NOMO-1 treated with DMSO at 0.1 percent for 48 hours (cell line): ENCODE data around the gene HSD17B2.
"Not testable (repeated sequence)": the region's sequence is repeated elsewhere in the genome, so short reads cannot be mapped to it uniquely, and the experiment has no call there.

Source experiments
- DNase-seq: peaks from one replicate; lab custom pipeline; 2025; ENCODE audit not compliant: unreplicated experiment; lab: John Stamatoyannopoulos, UW

The HSD17B2 gene, protein sequence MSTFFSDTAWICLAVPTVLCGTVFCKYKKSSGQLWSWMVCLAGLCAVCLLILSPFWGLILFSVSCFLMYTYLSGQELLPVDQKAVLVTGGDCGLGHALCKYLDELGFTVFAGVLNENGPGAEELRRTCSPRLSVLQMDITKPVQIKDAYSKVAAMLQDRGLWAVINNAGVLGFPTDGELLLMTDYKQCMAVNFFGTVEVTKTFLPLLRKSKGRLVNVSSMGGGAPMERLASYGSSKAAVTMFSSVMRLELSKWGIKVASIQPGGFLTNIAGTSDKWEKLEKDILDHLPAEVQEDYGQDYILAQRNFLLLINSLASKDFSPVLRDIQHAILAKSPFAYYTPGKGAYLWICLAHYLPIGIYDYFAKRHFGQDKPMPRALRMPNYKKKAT

DNA sequence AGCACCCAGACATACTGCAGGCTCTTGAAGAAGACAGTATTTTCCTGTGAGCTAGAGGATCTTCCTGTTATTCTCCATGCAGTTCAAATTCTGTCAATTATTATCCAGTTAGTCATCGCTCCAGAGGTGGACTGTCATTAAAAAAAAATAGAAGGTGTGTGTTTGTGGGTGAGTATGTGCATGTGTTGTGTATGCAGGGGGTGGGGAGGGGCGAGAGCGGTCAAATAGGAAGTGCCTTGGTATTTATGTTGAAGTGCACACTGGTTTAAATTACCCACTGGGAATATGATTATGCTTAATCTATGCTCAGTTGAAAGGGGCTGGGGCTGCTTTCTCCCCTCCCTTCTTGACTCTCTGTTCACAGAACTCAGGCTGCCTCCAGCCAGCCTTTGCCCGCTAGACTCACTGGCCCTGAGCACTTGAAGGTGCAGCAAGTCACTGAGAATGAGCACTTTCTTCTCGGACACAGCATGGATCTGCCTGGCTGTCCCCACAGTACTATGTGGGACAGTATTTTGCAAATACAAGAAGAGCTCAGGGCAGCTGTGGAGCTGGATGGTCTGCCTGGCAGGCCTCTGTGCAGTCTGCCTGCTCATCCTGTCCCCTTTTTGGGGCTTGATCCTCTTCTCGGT, at the start of gene HSD17B2:
HSD17B2 (plus strand) TSS at position 273 of the 632 bp plus-strand sequence; CDS start at position 445, 172 bp downstream.
- no peak for DNase-seq

DNA sequence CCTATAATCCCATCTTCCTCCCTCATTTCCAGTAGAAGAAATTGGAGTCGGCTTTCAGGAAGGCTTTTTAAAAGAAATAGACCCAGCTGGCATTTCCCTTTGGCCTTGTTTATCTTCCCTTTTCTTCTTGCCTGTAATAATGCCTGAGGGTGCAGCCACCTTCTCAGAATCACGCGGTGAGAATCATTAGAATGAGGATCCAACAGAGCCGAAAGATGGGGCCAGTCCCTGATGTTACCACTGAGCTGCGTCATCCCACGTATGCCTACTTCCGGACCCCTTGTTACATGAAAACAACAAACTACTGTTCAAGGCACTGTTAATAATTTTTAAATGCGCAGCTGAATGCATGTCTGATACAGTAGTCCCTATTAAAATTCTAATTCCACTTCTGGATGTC, 47.9 kb upstream of the HSD17B2 start:
- DNase-seq = no peak

DNA sequence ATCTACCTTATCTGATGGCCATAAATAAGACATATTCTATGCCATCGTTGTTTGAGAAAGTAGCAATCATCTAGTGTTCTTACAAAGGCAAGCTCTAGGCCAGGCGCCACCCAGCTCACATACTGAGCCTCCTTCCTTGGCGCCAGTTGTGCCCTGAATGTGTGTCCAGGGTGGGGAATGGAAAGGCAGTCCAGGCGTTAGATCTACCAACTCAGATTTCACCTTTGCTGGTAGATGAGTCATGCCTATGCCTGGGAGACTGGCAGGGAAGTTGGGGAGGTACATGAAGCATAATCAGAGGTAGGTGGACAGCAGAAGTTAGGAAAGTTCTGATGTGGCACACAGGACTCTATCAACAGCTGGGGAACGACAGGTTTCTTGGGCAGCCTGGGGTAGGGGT, 47.3 kb upstream of the HSD17B2 start:
- no peak for DNase-seq

DNA sequence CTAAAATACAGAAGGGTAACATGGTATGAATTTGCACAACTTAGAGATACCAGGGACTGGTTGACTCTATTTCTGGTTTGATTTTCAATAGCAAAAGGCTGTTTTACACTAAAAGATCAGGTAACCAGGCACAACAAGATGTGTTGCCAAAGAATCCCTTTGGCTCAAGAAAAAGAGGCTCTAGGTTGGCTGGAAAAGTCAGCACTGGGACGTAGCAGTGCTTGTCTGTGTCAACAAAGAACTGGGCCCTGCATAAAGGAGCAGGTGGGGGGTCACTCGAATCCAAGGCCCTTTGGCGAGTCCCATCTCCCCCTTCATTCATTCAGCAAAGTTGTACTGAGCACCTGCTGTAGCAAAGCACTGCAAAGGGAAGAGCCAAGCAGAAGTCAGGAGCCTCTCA, 42.2 kb upstream of the HSD17B2 start:
- DNase-seq = no peak

DNA sequence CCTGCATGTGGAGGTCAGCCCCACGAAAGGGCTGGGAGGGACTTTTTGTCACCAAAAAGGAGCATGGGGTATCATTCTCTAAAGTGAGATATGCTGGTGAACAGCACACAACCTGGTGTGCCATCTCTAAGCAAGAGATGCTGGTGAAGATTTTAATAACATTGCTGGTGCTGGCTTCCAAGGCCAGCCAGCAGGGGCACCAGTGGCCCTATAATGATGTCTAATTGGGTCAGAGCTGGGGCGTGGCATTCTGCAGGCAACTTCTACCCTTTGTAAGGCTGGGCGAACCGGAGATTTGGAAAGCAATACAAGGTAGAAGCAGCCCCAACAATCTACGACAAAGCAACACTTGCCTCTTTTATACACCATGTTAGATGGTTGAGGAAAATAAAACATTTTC, 40.6 kb upstream of the HSD17B2 start:
- DNase-seq = no peak

DNA sequence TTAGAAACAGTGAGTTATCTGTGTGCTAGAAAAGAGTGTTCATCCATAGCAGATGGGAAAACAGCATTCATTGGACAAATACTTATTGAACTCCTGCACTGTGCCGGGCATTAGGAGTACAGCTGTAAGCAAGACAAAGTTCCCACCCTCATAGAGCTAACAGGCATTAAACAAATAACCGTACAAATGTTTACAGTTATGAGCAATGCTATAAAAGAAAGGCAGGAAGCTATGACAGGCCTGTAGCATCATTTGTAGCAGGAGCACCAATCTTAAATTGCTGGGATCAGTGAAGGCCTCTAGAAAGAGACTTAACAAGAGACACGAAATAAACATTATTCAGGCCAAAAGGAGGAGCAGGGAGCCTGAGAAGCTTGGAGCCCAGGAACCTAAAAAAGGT, 39.4 kb upstream of the HSD17B2 start:
- no peak for DNase-seq

DNA sequence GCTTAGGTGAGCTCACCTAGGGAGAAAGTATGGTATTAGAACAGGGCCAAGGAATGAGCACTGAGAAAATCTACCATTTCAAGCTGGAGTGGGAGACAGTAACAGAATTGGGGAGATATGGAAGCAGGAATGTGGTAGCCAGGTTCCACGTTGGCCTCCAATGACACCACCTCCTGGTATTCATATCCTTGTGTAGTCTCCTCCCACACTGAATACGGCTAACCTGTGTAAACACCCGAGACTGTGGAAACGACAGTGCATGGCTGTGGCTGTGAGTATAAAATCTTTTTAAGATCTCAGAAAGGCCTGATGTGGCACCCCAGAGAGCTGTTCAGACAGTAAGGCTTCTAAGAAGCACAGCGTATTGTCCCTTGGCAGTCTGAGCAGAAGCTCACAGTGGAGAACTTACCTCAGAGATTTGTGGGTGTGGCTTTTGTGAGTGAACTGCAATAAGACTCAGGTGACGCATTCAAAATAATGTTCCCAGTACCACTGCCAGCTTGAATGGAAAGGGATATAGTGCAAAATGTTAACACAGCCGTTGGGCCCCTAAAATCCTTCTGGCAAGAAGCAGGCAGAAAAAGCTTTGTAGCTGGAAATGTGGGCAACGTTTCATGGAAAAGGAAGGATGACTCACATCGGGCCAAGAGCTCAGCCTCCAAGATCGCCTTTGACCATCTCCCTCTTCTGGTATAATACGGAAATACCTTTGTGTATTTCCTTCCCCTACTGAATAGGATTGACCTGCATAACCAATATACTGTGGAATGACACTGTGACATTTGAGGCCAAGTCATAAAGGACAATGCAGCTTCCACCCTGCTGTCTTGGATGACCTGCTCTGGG, 38.2 kb upstream of the HSD17B2 start:
- no peak for DNase-seq

DNA sequence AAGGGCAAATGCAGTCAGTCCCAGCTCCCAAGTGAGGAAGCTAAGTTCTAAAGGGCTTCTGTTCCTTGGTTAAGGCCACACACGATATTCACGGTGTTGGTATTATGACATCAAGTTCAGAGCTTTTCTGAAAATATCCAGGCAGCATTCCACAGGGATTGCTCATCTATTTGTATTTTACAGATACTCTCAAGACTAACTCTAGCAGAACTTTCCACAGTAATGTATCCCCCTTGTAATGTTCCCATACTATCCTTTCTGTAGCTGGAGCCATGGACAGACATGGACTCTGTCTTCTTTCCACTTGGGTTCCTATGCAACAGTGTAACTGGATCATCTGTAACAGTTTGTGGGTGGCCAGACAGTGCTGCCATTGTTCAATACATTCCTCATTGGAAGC, 37.3 kb upstream of the HSD17B2 start:
- no peak for DNase-seq

DNA sequence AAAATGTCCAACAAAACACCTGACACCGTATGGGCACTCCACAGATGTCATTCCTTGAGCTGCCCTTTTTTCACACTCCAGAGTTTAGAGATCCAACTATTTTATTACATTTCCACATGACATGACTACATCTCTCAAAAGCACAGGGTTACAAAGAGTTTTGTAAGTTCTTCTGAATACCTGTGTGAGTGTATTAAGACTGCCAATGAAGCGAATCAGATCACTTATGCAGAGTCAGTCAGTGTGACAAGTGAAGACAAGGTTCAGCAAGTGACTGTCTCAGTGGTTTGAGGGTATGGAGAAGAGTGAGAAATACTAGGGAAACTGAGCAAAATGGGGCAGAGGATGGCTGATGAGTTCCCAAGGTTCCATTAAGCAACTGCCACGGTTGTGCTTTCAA, 32.2 kb upstream of the HSD17B2 start:
- no peak for DNase-seq

DNA sequence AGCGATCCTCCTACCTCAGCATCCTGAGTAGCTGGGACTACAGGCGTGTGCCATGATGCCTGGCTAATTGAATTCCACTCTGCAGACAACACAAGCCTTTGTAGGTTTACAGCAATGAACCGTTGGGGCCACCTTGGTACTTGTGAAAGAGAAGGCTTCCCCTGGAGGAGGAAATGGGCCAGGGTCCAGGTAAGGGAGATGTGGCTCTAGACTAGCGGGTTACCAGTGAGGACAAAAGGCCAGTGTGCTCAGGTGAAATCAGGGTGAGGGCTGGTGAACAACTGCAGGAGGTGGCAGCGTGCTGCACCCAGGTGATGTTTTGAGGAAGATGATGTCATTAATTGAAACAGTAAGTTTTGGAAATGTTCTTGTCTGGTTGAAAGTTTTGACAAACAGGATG, 30.5 kb upstream of the HSD17B2 start:
- no peak for DNase-seq

DNA sequence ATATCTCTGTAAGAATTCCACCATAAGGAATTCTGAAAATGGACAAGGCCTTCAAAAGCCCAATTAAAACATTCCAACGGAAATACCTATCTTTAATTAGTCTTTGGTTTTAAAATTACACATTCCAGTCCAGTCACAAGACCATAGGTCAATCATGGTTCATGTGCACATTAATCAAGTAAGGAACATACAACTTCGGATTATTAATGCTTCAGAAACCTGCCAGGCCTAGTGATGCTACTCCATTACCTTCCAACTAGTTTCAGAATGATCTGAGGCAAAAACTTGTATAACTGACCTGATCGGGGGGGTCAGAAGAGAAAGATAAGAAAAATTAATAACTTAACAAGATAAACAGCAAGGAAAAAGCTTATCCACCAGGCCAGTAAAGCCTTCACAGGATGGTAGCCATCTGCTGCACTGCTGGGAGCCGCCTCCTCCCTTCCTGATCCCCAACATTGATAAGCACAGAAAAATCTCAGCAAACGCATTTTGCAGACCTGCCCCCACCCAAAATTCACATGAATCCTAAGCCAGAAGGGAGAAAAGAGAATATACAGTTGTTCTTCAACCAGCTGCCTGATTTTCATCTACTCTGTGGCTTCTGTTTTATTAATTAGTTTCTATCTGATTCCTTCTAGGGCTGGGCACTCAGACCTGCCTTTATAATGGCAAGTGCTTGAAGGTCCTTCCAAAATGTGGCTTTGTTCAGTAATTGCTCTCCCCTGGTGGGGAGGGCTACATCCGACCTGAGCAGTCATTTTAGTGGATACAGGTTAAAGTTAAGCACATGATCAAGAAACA, 29.8 kb upstream of the HSD17B2 start:
- DNase-seq = no peak

DNA sequence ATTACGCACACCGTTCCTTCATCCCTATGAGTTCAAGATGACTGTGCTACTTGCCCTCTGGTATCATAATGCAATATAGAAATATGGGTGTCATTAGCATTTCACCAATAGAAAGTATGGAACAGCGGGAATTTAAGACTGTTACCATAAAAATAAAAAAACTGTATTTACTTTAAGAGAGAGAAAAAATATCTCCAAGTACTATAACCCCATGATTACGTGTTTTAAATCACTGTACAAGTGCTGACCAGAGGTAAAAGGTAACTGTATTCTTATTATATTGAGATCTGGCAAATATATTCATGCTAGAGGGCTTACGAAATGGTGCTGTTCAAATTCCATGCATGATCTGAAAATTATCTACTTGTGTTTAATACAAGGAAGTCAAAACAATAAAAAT, 29.0 kb upstream of the HSD17B2 start:
- no peak for DNase-seq

DNA sequence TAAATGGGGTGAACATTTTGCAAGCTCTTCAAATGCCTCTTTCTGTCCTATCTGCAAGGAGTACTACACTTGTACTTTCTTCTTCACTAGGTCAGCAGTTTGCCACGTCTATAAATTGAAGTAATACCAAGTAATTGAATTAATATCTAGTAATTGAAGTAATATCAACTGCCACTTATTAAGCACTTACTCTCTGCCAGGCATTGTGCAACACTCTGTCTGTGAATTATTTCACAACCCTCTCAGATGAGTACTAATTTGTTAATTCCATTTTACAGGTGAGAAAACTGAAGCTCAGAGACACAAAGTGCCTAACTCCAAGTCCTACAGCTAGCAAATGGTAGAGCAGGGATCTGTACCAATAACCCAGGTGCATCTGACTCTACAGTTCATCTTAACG, 27.9 kb upstream of the HSD17B2 start:
- no peak for DNase-seq

DNA sequence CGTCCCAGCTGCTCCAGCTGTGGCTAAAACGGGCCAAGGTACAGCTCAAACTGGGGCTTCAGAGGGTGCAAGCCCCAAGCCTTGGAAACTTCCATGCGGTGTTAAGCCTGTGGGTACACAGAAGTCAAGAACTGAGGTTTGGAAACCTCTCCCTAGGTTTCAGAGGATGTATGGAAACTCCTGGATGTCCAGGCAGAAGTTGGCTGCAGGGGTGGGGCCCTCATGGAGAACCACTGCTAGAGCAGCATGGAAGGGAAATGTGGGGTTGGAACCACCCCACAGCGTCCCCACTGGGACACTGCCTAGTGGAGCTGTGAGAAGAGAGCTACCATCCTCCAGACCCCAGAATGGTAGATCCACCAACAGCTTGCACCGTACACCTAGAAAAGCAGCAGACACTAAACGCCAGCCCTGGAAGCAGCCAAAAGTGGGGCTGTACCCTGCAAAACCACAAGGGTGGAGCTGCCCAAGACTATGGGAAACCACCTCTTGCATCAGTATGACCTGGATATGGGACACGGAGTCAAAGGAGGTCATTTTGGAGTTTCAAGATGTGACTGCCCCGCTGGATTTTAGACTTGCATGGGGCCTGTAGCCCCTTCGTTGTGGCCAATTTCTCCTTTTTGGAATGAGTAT, 26.0 kb upstream of the HSD17B2 start:
- DNase-seq = no peak

DNA sequence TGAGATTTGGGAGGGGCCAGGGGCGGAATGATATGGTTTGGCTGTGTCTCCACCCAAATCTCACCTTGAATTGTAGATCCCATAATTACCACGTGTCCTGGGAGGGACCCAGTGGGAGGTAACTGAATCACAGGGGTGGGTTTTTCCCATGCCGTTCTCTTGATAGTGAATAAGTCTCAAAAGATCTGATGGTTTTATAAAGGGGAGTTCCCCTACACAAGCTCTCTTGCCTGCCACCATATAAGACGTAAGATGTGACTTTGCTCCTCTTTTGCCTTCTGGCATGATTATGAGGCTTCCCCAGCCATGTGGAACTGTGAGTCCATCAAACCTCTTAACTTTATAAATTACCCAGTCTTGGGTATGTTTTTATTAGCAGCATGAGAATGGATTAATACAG, 25.3 kb upstream of the HSD17B2 start:
- not testable (repeated sequence) for DNase-seq

DNA sequence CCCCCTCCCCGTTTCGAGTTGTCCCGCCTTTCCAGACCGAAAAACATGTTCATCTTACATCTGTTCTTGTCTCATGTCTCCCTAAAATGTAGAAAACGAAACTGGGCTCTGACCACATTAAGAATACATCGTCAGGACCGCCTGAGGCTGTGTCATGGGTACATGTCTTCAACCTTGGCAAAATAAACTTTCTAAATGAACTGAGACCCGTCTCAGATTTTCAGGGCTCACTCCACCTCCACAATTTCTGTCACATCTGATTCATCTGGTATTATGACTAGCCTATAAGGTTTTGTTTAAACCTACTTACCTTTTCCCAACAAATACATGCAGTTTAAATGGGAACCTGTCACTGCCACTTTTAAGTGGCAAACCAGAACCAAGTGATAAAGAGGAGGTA, 24.4 kb upstream of the HSD17B2 start:
- no peak for DNase-seq

DNA sequence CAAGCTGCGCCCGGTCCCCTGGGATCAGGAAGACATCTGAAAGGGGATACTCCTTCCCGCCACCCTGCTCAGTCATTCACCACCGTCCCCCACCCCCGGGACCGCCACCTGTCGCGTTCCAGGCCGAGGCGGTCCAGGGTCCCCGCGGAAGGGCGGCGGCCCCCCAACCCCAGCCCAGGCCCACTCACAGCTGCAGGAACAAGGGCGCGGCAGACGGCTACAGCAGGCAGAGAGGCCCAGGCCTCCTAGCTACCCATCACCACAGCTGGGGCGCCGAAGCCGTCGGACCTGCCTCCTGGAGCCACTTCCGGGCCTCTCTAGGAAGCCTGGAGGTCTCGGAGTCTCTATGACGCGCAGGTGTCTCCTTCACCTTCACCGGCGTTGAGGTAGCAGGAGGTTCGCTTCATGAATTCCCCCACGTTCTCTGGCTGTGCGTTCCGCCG, 23.8 kb upstream of the HSD17B2 start, which contains the start of gene SDR42E1:
SDR42E1 (minus strand) TSS at position 272 of the 443 bp plus-strand sequence. CDS start 10,612 bp downstream, outside the sequence.
- DNase-seq = no peak

DNA sequence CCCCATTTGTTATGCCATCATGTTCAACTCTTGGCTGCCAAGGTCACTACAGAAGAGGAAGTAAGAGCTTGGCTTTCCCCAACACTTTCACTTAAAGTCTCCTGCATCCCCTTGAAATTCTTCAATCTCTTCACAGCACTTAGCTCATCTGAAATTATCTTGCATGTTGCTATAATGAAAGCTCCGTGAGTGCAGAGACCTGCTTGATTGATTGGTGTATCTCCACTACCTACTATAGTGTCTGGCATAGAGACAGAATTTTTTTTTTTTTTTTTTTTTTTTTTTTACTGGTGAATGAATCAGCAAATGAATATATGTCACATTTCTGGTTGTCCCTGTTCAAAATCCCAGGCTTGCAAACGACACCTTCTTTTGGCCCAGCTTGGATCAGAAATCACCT, 21.9 kb upstream of the HSD17B2 start:
- no peak for DNase-seq

DNA sequence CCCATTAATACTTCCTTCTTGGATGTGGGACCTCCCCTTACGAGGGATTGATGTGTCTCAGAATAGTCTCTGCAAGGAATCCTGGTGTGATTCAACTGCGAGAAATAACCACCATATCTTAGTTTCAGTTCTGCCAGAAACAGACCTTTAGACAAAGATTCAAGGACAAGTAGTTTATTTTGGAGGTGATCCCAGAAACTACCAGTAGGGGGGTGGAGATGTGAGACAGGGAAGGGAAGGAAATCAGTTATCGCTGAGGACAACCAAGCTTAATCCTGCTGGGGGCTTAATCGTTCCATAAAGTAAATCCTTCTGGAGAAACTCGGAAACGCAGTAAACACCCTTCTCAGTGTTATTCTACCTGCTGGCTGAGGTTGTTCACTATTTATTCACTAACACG, 18.8 kb upstream of the HSD17B2 start:
- peak; percentile 22 for DNase-seq

DNA sequence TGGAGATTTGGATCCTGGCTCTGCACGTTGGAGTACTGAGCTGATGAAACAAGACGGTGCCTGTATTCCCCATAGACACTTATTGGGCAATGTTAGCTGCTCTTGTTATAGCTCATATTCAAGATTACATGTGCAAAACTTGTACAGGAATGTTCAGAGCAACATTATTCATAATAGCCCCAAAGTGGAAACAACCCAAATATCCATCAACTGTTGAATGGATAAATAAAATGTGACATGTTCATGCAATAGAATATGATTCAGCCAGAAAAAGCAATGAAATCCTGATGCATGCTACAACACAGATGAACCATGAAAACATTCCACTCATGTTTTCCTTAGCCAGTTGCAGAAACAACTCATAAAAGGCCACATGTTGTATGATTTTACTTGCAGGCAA, 18.1 kb upstream of the HSD17B2 start:
- DNase-seq = no peak
